T1000 (cell line): Measurements from ENCODE around the gene SLC43A2.
"Not testable (repeated sequence)": the region's sequence is repeated elsewhere in the genome, so short reads cannot be mapped to it uniquely, and the experiment has no call there.

Experiments used
- DNase-seq: peaks from one replicate; lab custom pipeline; 2025; ENCODE audit warnings: mixed read lengths; lab: John Stamatoyannopoulos, UW

The SLC43A2 gene

GRCh38 chr17:1627982-1628855 lies at the start of gene SLC43A2:
TSS of gene SLC43A2 (minus strand) at chr17:1628834. CDS start at chr17:1627874, 960 bp downstream.
- DNase-seq, result peak; percentile 57

DNA sequence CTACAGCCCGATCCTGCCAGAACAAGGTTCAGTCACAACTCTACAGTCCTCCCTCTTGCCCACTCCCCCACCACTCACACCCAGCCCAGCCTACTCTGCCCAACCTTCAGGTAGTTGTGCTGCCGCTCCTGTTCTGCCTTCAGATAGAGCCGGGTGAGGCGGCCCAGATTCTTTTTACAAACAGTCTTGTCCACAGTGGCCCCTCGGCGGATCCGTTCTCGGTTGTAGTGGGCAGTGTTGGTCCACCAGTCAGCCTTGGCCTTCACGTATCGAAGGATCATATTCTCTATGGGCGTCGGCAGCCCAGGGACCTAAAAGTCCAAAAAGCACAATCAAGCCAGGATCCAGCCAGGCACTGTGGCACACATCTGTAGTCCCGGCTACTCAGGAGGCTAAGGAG lies 47.8 kb upstream of the SLC43A2 start:
- no peak for DNase-seq

GRCh38 chr17:1673041-1673785 lies 44.6 kb upstream of the SLC43A2 start:
- no peak for DNase-seq

- DNase-seq, result not testable (repeated sequence)
These were observed 35.3 kb upstream of the SLC43A2 start for GRCh38 chr17:1663934-1664333.

DNA sequence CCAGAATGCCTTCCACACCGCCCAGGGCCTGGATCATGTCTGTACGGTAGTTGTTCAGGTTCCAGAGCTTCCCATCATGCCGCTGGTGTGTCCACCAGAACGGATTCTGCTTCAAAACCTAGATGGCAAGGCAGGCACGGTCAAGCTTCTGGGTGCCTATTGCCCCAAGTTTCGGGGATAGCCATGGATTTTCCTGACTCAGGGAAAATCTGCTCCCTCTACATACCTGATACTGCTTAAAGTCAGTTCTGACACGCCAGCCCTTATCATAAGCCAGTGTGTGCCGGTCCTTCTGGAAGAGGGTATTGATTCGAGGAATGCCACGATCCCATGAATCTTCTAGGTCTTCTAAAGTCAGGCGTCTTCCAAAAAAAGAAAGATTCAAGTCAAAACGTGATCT lies 32.4 kb upstream of the SLC43A2 start:
- no peak for DNase-seq

GRCh38 chr17:1658100-1658499 lies 29.5 kb upstream of the SLC43A2 start:
- DNase-seq, result no peak

GRCh38 chr17:1653735-1654134 lies 25.1 kb upstream of the SLC43A2 start:
- DNase-seq, result no peak

DNA sequence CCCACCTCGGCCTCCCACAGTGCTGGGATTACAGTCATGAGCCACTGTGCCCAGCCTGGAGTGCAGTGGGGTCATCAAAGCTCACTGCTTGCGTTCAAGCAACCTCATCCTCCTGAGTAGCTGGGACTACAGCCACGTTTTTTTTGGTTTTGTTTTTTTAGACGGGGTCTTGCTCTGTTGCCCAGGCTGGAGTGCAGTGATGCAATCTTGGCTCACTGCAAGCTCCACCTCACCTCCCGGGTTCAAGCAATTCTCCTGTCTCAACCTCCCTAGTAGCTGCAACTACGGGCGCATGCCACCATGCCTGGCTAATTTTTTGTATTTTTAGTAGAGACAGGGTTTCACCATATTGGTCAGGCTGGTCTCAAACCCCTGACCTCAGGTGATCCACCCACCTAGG lies 24.2 kb upstream of the SLC43A2 start:
- not testable (repeated sequence) for DNase-seq

DNA sequence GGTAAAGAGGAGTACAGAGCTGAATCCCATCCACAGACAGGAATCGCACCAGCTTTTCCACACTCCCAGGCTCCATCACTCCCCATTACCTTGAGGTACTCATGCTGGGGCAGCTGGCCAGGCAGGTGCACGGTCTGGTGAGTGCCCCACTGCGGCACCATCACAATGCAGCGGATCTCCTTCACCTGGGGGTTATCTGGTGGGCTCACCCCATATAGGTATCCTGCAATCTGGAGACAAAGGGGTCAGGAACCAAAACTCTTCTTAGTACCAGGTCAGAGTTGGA lies 22.9 kb upstream of the SLC43A2 start:
- no peak for DNase-seq

- DNase-seq, result no peak
These were observed 22.3 kb upstream of the SLC43A2 start for GRCh38 chr17:1650731-1651558.

- no peak for DNase-seq
These were observed 21.3 kb upstream of the SLC43A2 start, which contains the start of gene RILP for GRCh38 chr17:1649844-1650501. TSS of gene RILP (minus strand) at chr17:1649866. CDS start at chr17:1649804, 62 bp downstream.

- DNase-seq, result peak; percentile 92
These were observed 20.6 kb upstream of the SLC43A2 start for GRCh38 chr17:1648963-1649843.

DNA sequence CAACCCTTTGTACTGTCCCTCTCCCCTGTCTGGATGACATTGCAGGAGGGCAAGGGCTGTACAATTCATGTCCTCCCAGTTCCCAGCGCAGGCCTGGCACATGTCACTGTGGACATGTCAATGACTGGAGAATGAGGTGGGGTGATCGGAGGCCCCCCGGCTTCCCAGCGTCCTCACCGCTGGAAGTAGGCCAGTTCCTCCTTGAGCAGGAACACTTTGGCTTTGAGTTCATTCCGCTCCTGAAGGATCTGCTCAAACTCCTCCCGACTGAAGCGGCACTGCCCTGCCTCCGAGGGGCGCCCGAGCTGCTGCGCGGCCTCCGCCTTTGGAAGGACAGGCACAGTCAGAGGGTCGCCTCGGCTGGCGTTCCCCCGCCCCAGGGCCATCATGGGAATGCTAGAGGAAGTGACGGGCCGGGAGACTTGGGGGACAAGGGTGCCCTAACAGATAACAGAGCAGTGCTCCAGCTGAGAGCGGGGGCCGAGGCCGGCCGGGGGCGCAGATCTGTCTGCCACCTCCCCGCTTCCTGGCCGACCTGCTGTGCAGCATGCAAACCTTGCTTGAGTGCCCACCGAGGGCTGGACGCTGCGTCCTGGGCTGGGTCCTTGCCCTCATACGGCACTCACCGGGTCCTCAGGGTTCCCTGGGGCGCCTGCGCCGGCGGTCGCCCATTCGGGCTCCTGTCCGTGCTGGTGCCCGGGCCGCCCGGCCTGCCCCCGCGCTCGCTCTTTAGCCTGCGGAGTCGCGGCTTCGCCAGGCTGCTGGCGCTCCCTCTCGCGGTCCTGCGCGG lies 19.7 kb upstream of the SLC43A2 start:
- DNase-seq, result no peak

- no peak for DNase-seq
These were observed 19.2 kb upstream of the SLC43A2 start for GRCh38 chr17:1647802-1648171.

DNA sequence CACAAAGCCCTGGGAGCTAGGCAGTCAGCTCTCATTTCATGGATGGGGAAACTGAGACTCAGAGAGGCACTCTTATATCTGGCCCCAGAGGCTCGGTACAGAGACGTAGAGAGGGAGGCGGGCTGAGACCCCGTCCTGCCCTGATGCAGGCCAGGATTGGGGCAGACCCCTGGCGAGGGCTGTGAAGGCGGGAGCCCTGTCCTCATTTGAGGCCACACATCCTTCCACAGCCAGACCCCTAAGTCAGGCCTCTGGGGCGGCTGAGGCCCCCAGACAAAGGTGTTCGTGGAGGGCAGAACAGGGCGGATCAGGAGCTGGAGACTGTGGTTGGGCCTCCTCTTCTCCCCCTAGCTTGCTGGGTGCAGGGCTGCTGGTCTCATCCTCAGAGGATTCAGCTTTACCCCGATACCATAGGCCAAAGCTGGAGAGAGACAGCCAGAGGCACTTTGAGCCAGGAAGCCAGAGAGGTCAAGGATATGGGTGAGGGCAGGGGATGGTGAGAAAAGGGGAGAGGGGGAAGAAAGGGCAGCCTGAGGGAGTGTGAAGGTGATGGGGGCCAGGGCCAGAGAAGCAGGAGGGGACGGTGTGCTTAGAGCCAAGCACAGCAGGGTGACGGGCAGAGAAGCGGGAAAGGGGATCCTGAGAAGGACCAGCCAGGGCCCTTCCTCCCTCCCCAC lies 17.7 kb upstream of the SLC43A2 start:
- DNase-seq, result no peak

GRCh38 chr17:1645207-1646171 lies 16.9 kb upstream of the SLC43A2 start, which contains the start of gene SCARF1:
TSS of gene SCARF1 (minus strand) at chr17:1645732. CDS start at chr17:1645697, 35 bp downstream.
- DNase-seq, result no peak

- peak; percentile 20 for DNase-seq
These were observed 16.0 kb upstream of the SLC43A2 start for GRCh38 chr17:1644493-1645206.
